Stimulated activated memory B cell treated with anti-CD40 and anti-IgM and Interleukin-4, amounts not matched to agents 10 μg/mL and 1 μg/mL and 100 μg/mL, for 72 hours (primary cell): ENCODE results near the gene CRTC3.
"Not testable (repeated sequence)": the region's sequence is repeated elsewhere in the genome, so short reads cannot be mapped to it uniquely, and the experiment has no call there.

Experiments
- ATAC-seq: fragments of 150-1000 bp; cut with Tn5 transposase; 2 replicates; pipeline ENCODE4 v1.10.0; 2021
- H3K27ac Mint-ChIP-seq: one replicate; pipeline ENCODE4 v1.8.0; 2022; ENCODE audit warnings: mild to moderate bottlenecking, mixed read lengths
- H3K27me3 Mint-ChIP-seq: one replicate; pipeline ENCODE4 v1.8.0; 2022; ENCODE audit warnings: mixed read lengths
- H3K36me3 Mint-ChIP-seq: one replicate; pipeline ENCODE4 v1.8.0; 2022; ENCODE audit warnings: mixed read lengths
- H3K4me1 Mint-ChIP-seq: one replicate; pipeline ENCODE4 v1.8.0; 2022; ENCODE audit warnings: mixed read lengths
- H3K4me3 Mint-ChIP-seq: one replicate; pipeline ENCODE4 v1.8.0; 2022; ENCODE audit warnings: mild to moderate bottlenecking, moderate library complexity, mixed read lengths
- H3K9me3 Mint-ChIP-seq: one replicate; pipeline ENCODE4 v1.8.0; 2022; ENCODE audit warnings: mixed read lengths

The CRTC3 gene

GRCh38 chr15:90510781-90511180 lies 18.9 kb upstream of the CRTC3 start:
- not testable (repeated sequence) for H3K4me1 Mint-ChIP-seq, H3K27ac Mint-ChIP-seq, H3K36me3 Mint-ChIP-seq, H3K4me3 Mint-ChIP-seq, H3K27me3 Mint-ChIP-seq, ATAC-seq, H3K9me3 Mint-ChIP-seq

- H3K27ac Mint-ChIP-seq, ATAC-seq, H3K4me1 Mint-ChIP-seq, H3K4me3 Mint-ChIP-seq, H3K9me3 Mint-ChIP-seq, H3K36me3 Mint-ChIP-seq, H3K27me3 Mint-ChIP-seq: not testable (repeated sequence)
These were observed 18.5 kb upstream of the CRTC3 start for GRCh38 chr15:90511211-90511618.

DNA sequence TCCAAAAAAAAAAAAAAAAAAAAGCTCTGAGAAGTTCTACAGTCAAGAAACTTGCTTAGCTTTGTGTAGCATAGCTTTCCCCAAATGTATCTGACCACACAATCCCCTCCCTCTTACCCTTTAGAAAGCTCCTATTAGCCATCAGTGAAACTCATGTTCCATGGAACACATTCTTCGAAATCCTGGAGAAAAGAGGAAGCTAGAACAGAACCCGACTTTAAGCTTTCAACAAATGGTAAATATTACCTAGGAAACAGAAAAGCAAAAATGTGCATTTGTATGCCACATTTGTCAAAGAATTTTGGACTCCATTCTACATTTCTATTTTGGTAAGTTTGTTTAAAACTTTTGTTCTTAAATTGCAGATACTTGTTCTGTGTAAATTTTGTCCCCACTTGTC lies 17.4 kb upstream of the CRTC3 start:
- H3K36me3 Mint-ChIP-seq, result no peaks in the 10 kb centered on the region

GRCh38 chr15:90512981-90513380 lies 16.7 kb upstream of the CRTC3 start:
- no peaks in the 10 kb centered on the region for H3K9me3 Mint-ChIP-seq
- no peak overlapping the region for H3K4me3 Mint-ChIP-seq
- H3K36me3 Mint-ChIP-seq, result no peaks in the 10 kb centered on the region
- H3K4me1 Mint-ChIP-seq, result peaks cover 11% of the 10 kb centered on the region
- H3K27ac Mint-ChIP-seq, result no peak overlapping the region
- ATAC-seq, result no peak
- no peaks in the 10 kb centered on the region for H3K27me3 Mint-ChIP-seq

More for the DNA sequence above, 17.4 kb upstream of the CRTC3 start:
- H3K4me3 Mint-ChIP-seq, result no peak overlapping the region
- no peak for ATAC-seq
- H3K4me1 Mint-ChIP-seq, result peaks cover 11% of the 10 kb centered on the region
- H3K27ac Mint-ChIP-seq, result no peak overlapping the region
- no peaks in the 10 kb centered on the region for H3K9me3 Mint-ChIP-seq
- no peaks in the 10 kb centered on the region for H3K27me3 Mint-ChIP-seq

- Mint-ChIP-seq H3K4me1 (peaks cover 11% of the 10 kb centered on the region), H3K27ac (no peak overlapping the region), H3K36me3 (no peaks in the 10 kb centered on the region), H3K4me3 (no peak overlapping the region), H3K9me3 (no peaks in the 10 kb centered on the region), H3K27me3 (no peaks in the 10 kb centered on the region)
- no peak for ATAC-seq
These were observed 16.3 kb upstream of the CRTC3 start for GRCh38 chr15:90513448-90513847.

GRCh38 chr15:90513893-90514292 lies 15.8 kb upstream of the CRTC3 start:
- H3K4me3 Mint-ChIP-seq, H3K27ac Mint-ChIP-seq, H3K36me3 Mint-ChIP-seq, ATAC-seq, H3K9me3 Mint-ChIP-seq, H3K27me3 Mint-ChIP-seq: not testable (repeated sequence)
- peaks cover 11% of the 10 kb centered on the region for H3K4me1 Mint-ChIP-seq

GRCh38 chr15:90519688-90520087 lies 10.0 kb upstream of the CRTC3 start:
- H3K9me3 Mint-ChIP-seq, result no peaks in the 10 kb centered on the region
- ATAC-seq, result no peak
- H3K36me3 Mint-ChIP-seq, result no peaks in the 10 kb centered on the region
- H3K4me3 Mint-ChIP-seq, result no peak overlapping the region
- H3K27me3 Mint-ChIP-seq, result no peaks in the 10 kb centered on the region
- no peak overlapping the region for H3K27ac Mint-ChIP-seq
- H3K4me1 Mint-ChIP-seq, result peaks cover 19% of the 10 kb centered on the region

DNA sequence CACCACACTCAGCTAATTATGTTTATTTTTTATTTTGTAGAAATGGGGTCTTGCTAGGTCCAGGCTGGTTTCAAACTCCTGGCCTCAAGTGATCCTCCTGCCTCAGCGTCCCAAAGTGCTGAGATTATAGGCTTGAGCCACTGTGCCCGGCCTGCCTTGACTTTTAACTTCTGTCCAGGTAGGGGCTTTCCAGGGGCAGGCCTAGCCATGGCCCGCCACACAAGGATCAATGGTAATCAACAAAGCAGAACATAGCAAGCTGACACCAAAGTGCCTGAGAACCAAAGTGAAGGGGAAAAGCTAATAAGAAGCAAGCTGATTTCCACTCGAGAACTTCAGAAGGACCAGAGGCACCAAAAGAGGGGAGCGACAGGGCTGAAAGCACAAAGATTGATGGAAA lies 9.4 kb upstream of the CRTC3 start:
- ATAC-seq, result no peak
- H3K36me3 Mint-ChIP-seq, result no peaks in the 10 kb centered on the region
- no peaks in the 10 kb centered on the region for H3K9me3 Mint-ChIP-seq
- H3K27me3 Mint-ChIP-seq, result no peaks in the 10 kb centered on the region
- peaks cover 19% of the 10 kb centered on the region for H3K4me1 Mint-ChIP-seq
- no peak overlapping the region for H3K4me3 Mint-ChIP-seq
- H3K27ac Mint-ChIP-seq, result no peak overlapping the region

- Mint-ChIP-seq H3K36me3 (no peaks in the 10 kb centered on the region), H3K27me3 (no peaks in the 10 kb centered on the region), H3K4me1 (peaks cover 8% of the 10 kb centered on the region), H3K9me3 (no peaks in the 10 kb centered on the region), H3K27ac (no peak overlapping the region), H3K4me3 (no peak overlapping the region)
- no peak for ATAC-seq
These were observed 6.3 kb upstream of the CRTC3 start for GRCh38 chr15:90523373-90523772.

DNA sequence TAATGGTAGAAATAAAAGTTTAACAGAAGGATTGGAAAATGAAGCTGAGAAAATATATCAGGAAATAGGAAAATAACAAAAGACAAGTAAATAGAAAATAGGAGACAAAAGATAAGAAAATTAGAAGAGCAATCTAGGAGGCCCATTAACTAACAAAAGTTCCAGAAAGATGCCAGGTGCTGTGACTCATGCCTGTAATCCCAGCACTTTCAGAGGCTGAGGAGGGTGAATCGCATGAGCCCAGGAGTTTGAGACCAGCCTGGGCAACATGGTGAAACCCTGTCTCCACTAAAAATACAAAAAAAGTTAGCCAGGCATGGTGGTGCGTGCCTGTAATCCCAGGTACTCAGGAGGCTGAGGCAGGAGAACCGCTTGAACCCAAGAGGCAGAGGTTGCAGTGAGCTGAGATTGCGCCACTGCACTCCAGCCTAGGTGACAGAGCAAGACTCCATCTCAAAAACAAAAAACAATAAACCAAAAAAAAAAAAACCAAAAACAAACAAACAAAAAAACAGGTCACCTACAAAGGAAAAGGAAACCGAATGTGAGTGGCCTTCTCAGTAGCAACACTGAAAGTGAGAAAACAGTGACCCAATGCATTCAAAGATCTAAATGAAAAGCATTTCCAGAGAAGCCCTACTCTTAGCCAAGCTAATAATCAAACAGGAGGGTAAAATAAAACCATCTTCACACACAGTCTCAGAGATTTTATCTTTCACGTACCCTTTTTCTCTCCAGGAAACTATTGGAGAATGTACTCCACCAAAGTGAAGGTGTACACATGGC lies 5.5 kb upstream of the CRTC3 start:
- H3K27me3 Mint-ChIP-seq, H3K9me3 Mint-ChIP-seq, H3K4me3 Mint-ChIP-seq, ATAC-seq, H3K36me3 Mint-ChIP-seq, H3K27ac Mint-ChIP-seq: not testable (repeated sequence)
- peaks cover 13% of the 10 kb centered on the region for H3K4me1 Mint-ChIP-seq

GRCh38 chr15:90529011-90529370 lies 732 bp upstream of the CRTC3 start:
- Mint-ChIP-seq H3K4me1 (peaks cover 33% of the 10 kb centered on the region), H3K27ac (peak overlapping the region; percentile 79), H3K27me3 (no peaks in the 10 kb centered on the region), H3K9me3 (no peaks in the 10 kb centered on the region), H3K4me3 (peak overlapping the region; percentile 92), H3K36me3 (no peaks in the 10 kb centered on the region)
- ATAC-seq, result no peak

- no peaks in the 10 kb centered on the region for H3K36me3 Mint-ChIP-seq
- peak; percentile 74 for ATAC-seq
- peaks cover 45% of the 10 kb centered on the region for H3K4me1 Mint-ChIP-seq
- H3K27me3 Mint-ChIP-seq, result no peaks in the 10 kb centered on the region
- H3K4me3 Mint-ChIP-seq, result peak overlapping the region; percentile 91
- H3K27ac Mint-ChIP-seq, result peak overlapping the region; percentile 79
- H3K9me3 Mint-ChIP-seq, result no peaks in the 10 kb centered on the region
These were observed 728 bp downstream of the CRTC3 start for GRCh38 chr15:90530250-90531051.

GRCh38 chr15:90531147-90531546 lies 1.4 kb downstream of the CRTC3 start:
- H3K4me1 Mint-ChIP-seq, result peaks cover 50% of the 10 kb centered on the region
- H3K9me3 Mint-ChIP-seq, result no peaks in the 10 kb centered on the region

DNA sequence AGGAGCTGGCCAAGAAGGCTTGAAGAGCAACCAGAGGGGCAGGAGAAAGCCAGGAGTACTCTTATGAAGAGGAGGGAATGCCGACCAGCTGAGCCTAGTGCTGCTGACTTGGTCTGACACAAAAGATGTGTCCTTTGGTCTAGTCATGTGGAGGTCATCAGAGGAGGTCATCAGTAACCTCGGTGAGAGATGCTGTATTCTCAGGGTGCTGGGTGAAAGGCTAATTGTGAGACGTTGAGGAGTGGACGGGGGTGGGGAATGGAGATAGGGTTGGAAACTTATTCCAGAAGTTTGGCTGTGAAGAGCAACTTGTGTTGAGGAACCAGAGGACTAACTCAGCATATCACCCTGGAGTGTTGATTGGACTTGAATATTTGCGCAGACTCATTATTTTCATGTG lies 5.5 kb downstream of the CRTC3 start:
- H3K4me3 Mint-ChIP-seq, result no peak overlapping the region
- H3K4me1 Mint-ChIP-seq, result peaks cover 64% of the 10 kb centered on the region
- H3K27ac Mint-ChIP-seq, result peak overlapping the region; percentile 42
- no peak for ATAC-seq
- H3K27me3 Mint-ChIP-seq, result no peaks in the 10 kb centered on the region
- H3K36me3 Mint-ChIP-seq, result peaks cover 4% of the 10 kb centered on the region
- no peaks in the 10 kb centered on the region for H3K9me3 Mint-ChIP-seq

More at GRCh38 chr15:90531147-90531546, 1.4 kb downstream of the CRTC3 start:
- Mint-ChIP-seq H3K27me3 (no peaks in the 10 kb centered on the region), H3K36me3 (no peaks in the 10 kb centered on the region), H3K4me3 (peak overlapping the region; percentile 91), H3K27ac (peak overlapping the region; percentile 79)
- no peak for ATAC-seq

- Mint-ChIP-seq H3K4me3 (no peak overlapping the region), H3K9me3 (no peaks in the 10 kb centered on the region), H3K27ac (no peak overlapping the region), H3K4me1 (peaks cover 40% of the 10 kb centered on the region), H3K36me3 (peaks cover 12% of the 10 kb centered on the region), H3K27me3 (no peaks in the 10 kb centered on the region)
- no peak for ATAC-seq
These were observed 10.1 kb downstream of the CRTC3 start for GRCh38 chr15:90539789-90540188.

DNA sequence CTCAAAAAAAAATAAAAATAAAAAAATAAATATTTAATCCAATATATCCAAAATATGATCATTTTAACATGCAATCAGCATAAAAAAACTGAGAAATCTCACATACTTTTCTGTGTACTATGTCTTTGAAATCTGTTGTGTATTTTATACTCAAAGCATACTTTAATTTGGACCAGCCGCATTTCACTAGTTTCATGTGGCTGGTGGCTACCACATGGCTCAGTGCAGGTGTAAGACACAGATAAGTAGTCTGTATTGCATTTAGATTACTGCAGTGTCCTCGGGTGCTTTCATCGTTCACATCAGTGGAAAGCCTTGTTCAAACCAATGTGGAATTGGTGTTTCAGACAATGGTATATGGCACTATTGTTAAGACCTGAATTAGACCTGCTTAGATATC lies 11.0 kb downstream of the CRTC3 start:
- no peaks in the 10 kb centered on the region for H3K27me3 Mint-ChIP-seq
- H3K4me3 Mint-ChIP-seq, result no peak overlapping the region
- no peak for ATAC-seq

More for the DNA sequence above, 11.0 kb downstream of the CRTC3 start:
- no peaks in the 10 kb centered on the region for H3K9me3 Mint-ChIP-seq
- peaks cover 12% of the 10 kb centered on the region for H3K36me3 Mint-ChIP-seq
- no peak overlapping the region for H3K27ac Mint-ChIP-seq
- H3K4me1 Mint-ChIP-seq, result peaks cover 30% of the 10 kb centered on the region
